ENCODE results near the gene EFHC1.
A peak's percentile ranks its signal among the peaks of the same experiment; 100 is the strongest.
"Not testable (repeated sequence)": the region's sequence is repeated elsewhere in the genome, so short reads cannot be mapped to it uniquely, and the experiment has no call there.

EFHC1 gene

GRCh38 chr6:52461194-52461593, 41.1 kb downstream of the EFHC1 start:
- DNase-seq = not testable (repeated sequence)

DNA sequence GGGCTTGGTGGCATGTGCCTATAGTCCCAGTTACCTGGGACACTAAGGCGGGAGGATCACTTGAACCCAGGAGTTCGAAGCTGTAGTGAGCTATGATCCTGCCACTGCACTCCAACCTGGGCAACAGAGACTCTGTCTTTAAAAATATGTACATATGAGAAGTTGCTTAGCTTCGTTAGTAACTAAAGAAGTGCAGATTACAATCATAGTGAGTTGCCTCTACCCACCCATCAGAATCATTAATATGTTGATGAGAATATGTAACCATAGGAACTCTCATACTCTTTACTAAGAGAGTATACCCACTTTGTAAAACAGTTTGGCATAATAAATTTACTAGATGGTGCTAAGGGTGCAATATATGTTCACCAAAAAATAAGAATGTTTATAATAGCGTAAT, 54.0 kb downstream of the EFHC1 start:
- no peak for DNase-seq

GRCh38 chr6:52475307-52475706, 55.2 kb downstream of the EFHC1 start:
- DNase-seq = no peak

- no peak for DNase-seq
Measured at GRCh38 chr6:52482903-52483670, 62.9 kb downstream of the EFHC1 start.

- DNase-seq = no peak
Measured at GRCh38 chr6:52483671-52484003, 63.5 kb downstream of the EFHC1 start.

- DNase-seq = no peak
Measured at GRCh38 chr6:52489881-52490280, 69.7 kb downstream of the EFHC1 start.

- no peak for DNase-seq
Measured at GRCh38 chr6:52491203-52492069, 71.3 kb downstream of the EFHC1 start.

- no peak for DNase-seq
Measured at GRCh38 chr6:52493669-52494068, 73.5 kb downstream of the EFHC1 start.

DNA sequence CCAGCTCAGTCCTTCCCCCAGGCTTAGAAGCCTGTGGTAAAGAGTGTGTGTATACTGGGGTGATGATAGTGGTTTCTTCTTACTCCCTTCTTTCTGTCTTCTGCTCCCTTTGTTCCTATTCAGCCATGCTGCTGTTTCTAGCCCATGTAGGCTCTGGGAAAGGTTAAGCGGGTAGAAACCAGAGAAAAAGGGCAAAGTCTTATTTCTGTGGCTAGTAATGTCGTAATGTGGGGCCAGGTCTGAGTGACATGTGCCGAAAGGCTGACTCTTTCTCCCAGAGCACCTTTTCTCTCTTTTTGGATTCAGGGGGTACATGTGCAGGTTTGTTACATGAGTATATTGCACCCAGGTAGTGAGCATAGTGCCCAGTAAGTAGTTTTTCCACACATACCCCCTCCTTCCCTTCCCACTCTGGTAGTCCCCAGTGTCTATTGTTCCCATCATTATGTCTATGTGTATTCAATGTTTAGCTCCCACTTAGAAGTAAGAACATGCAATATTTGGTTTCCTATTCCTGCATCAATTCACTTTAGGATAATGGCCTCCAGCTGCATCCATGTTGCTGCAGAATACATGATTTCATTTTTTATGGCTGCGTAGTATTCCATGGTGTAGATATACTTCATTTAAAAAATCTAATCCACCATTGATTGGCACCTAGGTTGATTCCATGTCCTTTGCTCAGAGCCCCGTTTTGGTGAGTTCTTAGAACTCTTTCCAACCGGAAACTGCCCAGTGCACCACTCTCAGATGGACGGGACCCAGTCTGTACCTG, 74.3 kb downstream of the EFHC1 start:
- no peak for DNase-seq

- no peak for DNase-seq
Measured at GRCh38 chr6:52495922-52496321, 75.8 kb downstream of the EFHC1 start.

GRCh38 chr6:52496631-52497030, 76.5 kb downstream of the EFHC1 start:
- DNase-seq = no peak

- no peak for DNase-seq
Measured at GRCh38 chr6:52497652-52498408, 77.7 kb downstream of the EFHC1 start.

DNA sequence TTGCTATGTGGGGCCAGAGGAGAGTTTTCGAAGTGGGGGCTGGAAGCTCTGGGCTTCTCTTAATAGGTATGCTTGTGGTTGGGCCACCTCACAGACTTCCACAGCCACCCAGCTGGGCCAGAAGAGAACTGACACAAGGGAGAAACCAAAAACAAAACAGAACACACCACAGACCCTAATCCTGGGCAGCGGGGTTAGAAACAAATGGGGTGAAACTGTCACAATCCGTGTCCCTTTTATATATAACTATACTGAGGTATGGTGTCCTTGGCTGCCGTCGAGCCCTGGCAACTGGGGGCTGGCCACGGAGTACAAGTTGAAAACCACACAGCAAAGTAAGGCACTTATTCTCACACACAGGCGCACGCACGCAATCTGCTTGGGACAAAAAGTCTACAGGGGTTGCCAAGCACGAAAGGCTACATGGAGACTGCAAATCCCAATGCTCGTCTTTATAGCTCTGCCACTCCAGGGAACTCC, 78.4 kb downstream of the EFHC1 start:
- DNase-seq = no peak

DNA sequence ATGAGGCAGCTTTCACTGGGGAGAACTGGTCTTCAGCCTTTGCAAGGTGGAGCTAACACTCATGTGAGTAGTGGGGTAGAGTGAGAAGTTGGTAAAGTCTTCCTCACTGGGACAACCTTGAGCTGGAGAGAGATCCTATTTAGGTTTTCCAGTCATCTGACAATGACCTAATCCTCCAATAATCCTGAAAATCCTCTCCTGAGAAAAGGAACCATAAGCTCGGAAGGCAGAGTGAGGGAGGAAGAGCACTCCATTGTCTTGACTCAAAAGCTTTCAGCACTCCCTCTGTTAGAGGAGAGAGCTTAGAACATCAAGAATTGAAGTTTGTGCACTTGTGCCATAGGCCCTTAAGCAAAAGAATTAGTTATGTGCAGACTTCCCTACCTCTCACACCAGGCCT, 78.9 kb downstream of the EFHC1 start:
- DNase-seq = no peak

GRCh38 chr6:52499681-52500236, 79.6 kb downstream of the EFHC1 start:
- DNase-seq = no peak

DNA sequence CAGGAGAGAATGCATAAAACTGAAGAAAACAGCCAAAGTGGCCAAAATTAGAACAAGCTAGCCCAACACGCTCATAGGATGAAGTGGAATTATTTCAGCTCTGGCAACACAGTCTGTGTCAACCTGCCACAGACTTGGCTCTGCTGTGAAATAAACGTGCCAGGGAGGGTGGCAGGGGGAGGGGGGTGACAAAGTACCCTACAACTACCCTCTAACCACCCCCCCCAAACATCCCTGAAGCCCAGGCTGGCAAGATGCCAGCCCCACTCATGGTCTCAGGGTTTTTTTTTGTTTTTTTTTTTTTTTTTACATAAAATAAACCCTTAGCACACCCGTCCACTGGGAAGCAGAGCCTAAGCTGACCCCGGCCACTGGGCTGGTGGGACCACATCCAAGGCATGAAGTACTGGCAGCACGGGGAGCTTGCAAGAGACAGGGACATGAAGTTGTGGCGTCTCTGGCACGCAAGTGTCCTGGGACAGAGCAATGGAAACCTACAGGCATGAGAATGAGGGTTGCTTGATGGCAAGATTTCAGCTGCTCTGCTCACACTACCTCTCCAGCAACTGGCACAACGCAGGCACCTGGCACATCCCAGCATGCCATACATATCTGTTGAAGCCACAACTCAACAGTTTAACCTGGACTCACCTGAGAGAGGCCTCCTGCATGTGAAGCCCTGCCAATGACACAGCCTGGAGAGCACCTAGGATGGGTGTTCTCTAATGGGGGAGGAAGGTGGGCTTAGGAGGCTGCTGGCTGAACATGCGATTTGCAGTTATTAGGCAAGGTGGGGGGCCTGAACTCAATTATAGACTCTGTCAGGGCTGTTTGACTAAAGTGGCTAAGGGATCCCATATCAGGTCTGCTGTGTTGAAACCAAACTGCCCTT, 80.3 kb downstream of the EFHC1 start:
- no peak for DNase-seq

- peak in 1 of 2 experiments; percentile 14 for DNase-seq
Measured at GRCh38 chr6:52502306-52503029, 82.3 kb downstream of the EFHC1 start.

- no peak for DNase-seq
Measured at GRCh38 chr6:52503323-52503747, 83.2 kb downstream of the EFHC1 start.

GRCh38 chr6:52503851-52504781, 84.0 kb downstream of the EFHC1 start:
- DNase-seq = peak; percentile 25 to 79

Data from cerebellar nuclear complex (tissue), 1 donor.